ENCODE measurements around the gene PRAF2. TPM values are rescaled to one million over a fixed set of nuclear protein-coding genes. Genes with fewer than 3 reads are reported as not detected.

PRAF2 gene
- total and polyA plus RNA-seq, 2 of the 13 experiments (the other 11 are each of a cell fraction or from before 2014, with no cell fraction given): 0.33 to 2.6 TPM

GRCh38 chrX:49079489-49080428, 6.0 kb upstream of the PRAF2 start, which contains the start of gene WDR45 (continued):
- peak; percentile 92 for TF ChIP-seq ATF3 (CRISPR knock-in tag; IDR thresholded peaks at IDR 0.05)
- no peak for TF ChIP-seq PLSCR1 (CRISPR knock-in tag; IDR thresholded peaks at IDR 0.05; ENCODE audit: borderline replicate concordance)
- no peak for TF ChIP-seq ZMYM3 (CRISPR knock-in tag; IDR thresholded peaks at IDR 0.05)
- no peak for TF ChIP-seq LCORL (IDR thresholded peaks at IDR 0.05)
- no peak for TF ChIP-seq LCORL (CRISPR knock-in tag; IDR thresholded peaks at IDR 0.05)
- no peak for TF ChIP-seq IKZF4 (CRISPR knock-in tag; IDR thresholded peaks at IDR 0.05; ENCODE audit: borderline replicate concordance, low read depth, not compliant biosample characterization)
- no peak; the same call in 1 of the 2 replicates for TF ChIP-seq ZNF691 (CRISPR knock-in tag; IDR thresholded peaks at IDR 0.05; ENCODE audit: borderline replicate concordance, low read depth)
- TF ChIP-seq SRSF1 (optimal IDR thresholded peaks at IDR 0.05; ENCODE audit: low read depth, low read length): peak; percentile 54
- TF ChIP-seq ZNF746 (CRISPR knock-in tag; IDR thresholded peaks at IDR 0.05): peak; percentile 80
- no peak for TF ChIP-seq KLF12 (CRISPR knock-in tag; IDR thresholded peaks at IDR 0.05; ENCODE audit: borderline replicate concordance)
- TF ChIP-seq MED1 (CRISPR knock-in tag; IDR thresholded peaks at IDR 0.05): peak; percentile 60
- TF ChIP-seq NFAT5 (CRISPR knock-in tag; IDR thresholded peaks at IDR 0.05): no peak
- no peak for TF ChIP-seq NFE2L2 (IDR thresholded peaks at IDR 0.05; ENCODE audit: low read length)
- TF ChIP-seq ZNF839 (CRISPR knock-in tag; IDR thresholded peaks at IDR 0.05; ENCODE audit: borderline replicate concordance): no peak
- no peak for TF ChIP-seq ZNF160 (CRISPR knock-in tag; IDR thresholded peaks at IDR 0.05)
- TF ChIP-seq EHMT2 (IDR thresholded peaks at IDR 0.05; ENCODE audit: borderline replicate concordance, low read depth, low read length): no peak
- TF ChIP-seq SIN3A (IDR thresholded peaks at IDR 0.05; ENCODE audit: borderline replicate concordance, low read depth, low read length): no peak
- TF ChIP-seq SNRNP70 (IDR thresholded peaks at IDR 0.05; ENCODE audit: low read depth, low read length): no peak
- TF ChIP-seq YEATS4 (CRISPR knock-in tag; IDR thresholded peaks at IDR 0.05; ENCODE audit: borderline replicate concordance): peak; percentile 58; the same call in 1 of the 2 replicates
- TF ChIP-seq ZNF737 (CRISPR knock-in tag; IDR thresholded peaks at IDR 0.05; ENCODE audit: borderline replicate concordance): no peak
